Keratinocyte (primary cell): ENCODE measurements around the gene CELF2.

Experiments
- CTCF ChIP-seq, 3 experiments: IDR thresholded peaks in 1 of 3; conservative IDR thresholded peaks in 1 of 3; optimal IDR thresholded peaks in 1 of 3; 2 replicates in 2 of 3; 3 replicates in 1 of 3; pipeline versions ENCODE3 to v1.5.1; 2011; ENCODE audit warnings: low read length in 3 of 3, mild to moderate bottlenecking in 3 of 3, moderate library complexity in 2 of 3, control low read depth in 1 of 3, inconsistent platforms in 1 of 3; ENCODE audit not compliant: insufficient read depth in 2 of 3; ENCODE audit errors: extremely low read depth in 1 of 3
- EZH2 ChIP-seq: IDR thresholded peaks from one replicate; pipeline ENCODE4 v1.6.1; 2012; ENCODE audit warnings: inconsistent platforms, mild to moderate bottlenecking, low read length, moderate library complexity

DNA sequence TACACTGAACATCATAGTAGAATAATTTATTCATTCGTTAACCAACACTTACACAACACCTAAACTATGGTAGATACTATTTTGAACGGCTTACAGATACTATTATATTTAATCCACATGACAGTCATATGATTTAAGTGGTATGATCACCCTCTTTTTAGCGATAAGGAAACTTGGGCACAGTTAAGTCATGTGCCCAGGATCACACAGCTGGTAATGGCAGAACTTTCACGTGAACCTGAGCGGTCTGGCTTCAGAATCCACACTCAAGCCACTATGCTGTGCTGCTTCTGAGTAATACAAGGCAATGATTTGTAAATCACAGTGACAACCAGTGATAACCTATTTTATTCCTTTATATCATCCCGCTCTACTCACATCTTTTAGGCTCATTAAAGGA is 99.1 kb downstream of the CELF2 start:
- TF ChIP-seq CTCF (optimal IDR thresholded peaks at IDR 0.05 in 1 of 3, IDR thresholded peaks at IDR 0.05 in 1 of 3, conservative IDR thresholded peaks at IDR 0.05 in 1 of 3; ENCODE audit: extremely low read depth in 1 of 3, insufficient read depth in 2 of 3, low read length in 3 of 3) (no peak), EZH2 (no peak)
